HepG2 (cell line): ENCODE data around the gene TMEM14A. TPM values are rescaled to one million over a fixed set of nuclear protein-coding genes. Genes with fewer than 3 reads are reported as not detected.

Experiments used
- ASH2L ChIP-seq: fragments of 300-600, 200-600 bp; sonication (generic); IDR thresholded peaks from 2 replicates; pipeline ENCODE4 v1.7.0; 2017; ENCODE audit warnings: low read depth, mild to moderate bottlenecking, moderate library complexity, mixed read lengths, low read length; ENCODE audit not compliant: insufficient read length
- ATF5 ChIP-seq: sonication (generic); formaldehyde crosslinking; IDR thresholded peaks from 2 replicates; pipeline ENCODE4 v1.4.0; 2020; ENCODE audit warnings: mild to moderate bottlenecking, low read depth, missing genetic modification reagents
- CHD2 ChIP-seq: IDR thresholded peaks from 2 replicates; pipeline ENCODE4 v1.6.1; 2011; ENCODE audit warnings: low read depth, low read length, improper control_type of control experiment
- IRF9 ChIP-seq: sonication (generic); formaldehyde crosslinking; IDR thresholded peaks from 2 replicates; pipeline ENCODE4 v1.8.0; 2022; ENCODE audit warnings: missing genetic modification reagents, mild to moderate bottlenecking, borderline replicate concordance
- KDM1A ChIP-seq: IDR thresholded peaks from 2 replicates; pipeline ENCODE4 v1.6.1; 2016; ENCODE audit warnings: missing compliant biosample characterization
- KDM4B ChIP-seq: sonication (generic); formaldehyde crosslinking; IDR thresholded peaks from 2 replicates; pipeline ENCODE4 v1.4.0; 2020; ENCODE audit warnings: missing genetic modification reagents
- KLF16 ChIP-seq, 2 experiments: sonication (generic) in 1 of 2; formaldehyde crosslinking in 1 of 2; IDR thresholded peaks; 2 replicates each; pipeline versions ENCODE4 v1.6.1 to v1.8.0; 2016 to 2023; ENCODE audit warnings: missing genetic modification reagents in 2 of 2, missing compliant biosample characterization in 1 of 2
- MTA3 ChIP-seq: sonication (generic); formaldehyde crosslinking; IDR thresholded peaks from 2 replicates; pipeline ENCODE4 v1.4.0; 2020; ENCODE audit warnings: missing genetic modification reagents
- MXD3 ChIP-seq: IDR thresholded peaks from 2 replicates; pipeline ENCODE4 v1.6.1; 2016; ENCODE audit warnings: mild to moderate bottlenecking, missing biosample characterization, missing genetic modification reagents
- NFE2 ChIP-seq: sonication (generic); formaldehyde crosslinking; IDR thresholded peaks from 2 replicates; pipeline ENCODE4 v1.4.0; 2020; ENCODE audit warnings: missing genetic modification reagents
- POLR2AphosphoS2 ChIP-seq: IDR thresholded peaks from 2 replicates; pipeline ENCODE4 v1.6.1; 2011; ENCODE audit warnings: low read depth, low read length, improper control_type of control experiment
- SKIL ChIP-seq: sonication (generic); formaldehyde crosslinking; IDR thresholded peaks from 2 replicates; pipeline ENCODE4 v1.8.0; 2022; ENCODE audit warnings: missing genetic modification reagents, mild to moderate bottlenecking, moderate library complexity, borderline replicate concordance
- SRF ChIP-seq: IDR thresholded peaks from 2 replicates; pipeline ENCODE4 v1.6.1; 2011; ENCODE audit warnings: mild to moderate bottlenecking, low read depth, low read length, moderate library complexity
- TIGD3 ChIP-seq: sonication (generic); formaldehyde crosslinking; IDR thresholded peaks from 2 replicates; pipeline ENCODE4 v1.5.1; 2020; ENCODE audit warnings: mild to moderate bottlenecking, missing genetic modification reagents, borderline replicate concordance
- TOE1 ChIP-seq: sonication (generic); formaldehyde crosslinking; IDR thresholded peaks from 2 replicates; pipeline ENCODE4 v1.4.0; 2020; ENCODE audit warnings: mild to moderate bottlenecking, missing genetic modification reagents
- U2AF1 ChIP-seq: fragments of 200-400 bp; formaldehyde crosslinking; optimal IDR thresholded peaks from 2 replicates; pipeline ENCODE3; 2017; ENCODE audit warnings: mild to moderate bottlenecking, low read depth, low read length
- XRCC5 ChIP-seq: fragments of 200-400 bp; formaldehyde crosslinking; optimal IDR thresholded peaks from 2 replicates; pipeline ENCODE3; 2017; ENCODE audit warnings: mild to moderate bottlenecking, low read length
- ZMYM4 ChIP-seq: sonication (generic); formaldehyde crosslinking; IDR thresholded peaks from 2 replicates; pipeline ENCODE4 v1.8.1; 2023; ENCODE audit warnings: mild to moderate bottlenecking, missing genetic modification reagents
- ZNF264 ChIP-seq: sonication (generic); formaldehyde crosslinking; IDR thresholded peaks from 2 replicates; pipeline ENCODE4 v1.4.0; 2020; ENCODE audit warnings: missing genetic modification reagents
- ZNF33A ChIP-seq: sonication (generic); formaldehyde crosslinking; IDR thresholded peaks from 2 replicates; pipeline ENCODE4 v1.5.1; 2020; ENCODE audit warnings: missing genetic modification reagents, mild to moderate bottlenecking, moderate library complexity, borderline replicate concordance
- ZNF652 ChIP-seq: IDR thresholded peaks from 2 replicates; pipeline ENCODE4 v1.6.1; 2016; ENCODE audit warnings: low read depth, borderline replicate concordance
- ZNF782 ChIP-seq: sonication (generic); formaldehyde crosslinking; IDR thresholded peaks from 2 replicates; pipeline ENCODE4 v1.4.0; 2020; ENCODE audit warnings: missing genetic modification reagents, mild to moderate bottlenecking, borderline replicate concordance
- polyA plus RNA-seq, 8 experiments: library from polyadenylated mRNA; depleted of rRNA in 3 of 8; stranded (reverse) in 7 of 8; unstranded in 1 of 8; fragments of >200 nt; fragmentation: Illumina TruSeq in 4 of 8; extraction: Trizol in 4 of 8; gene quantifications; 2 replicates each; pipeline versions ENCODE4 v1.2.1 to v1.2.3, GENCODE V29; 2011 to 2016; ENCODE audit warnings: low read depth in 4 of 8, missing spikeins in 1 of 8, mixed read lengths in 1 of 8; ENCODE audit not compliant: insufficient read depth in 1 of 8
- total RNA-seq, 5 experiments: library from RNA; depleted of rRNA; stranded (reverse); fragments of >200 nt; fragmentation: Illumina TruSeq; extraction: Trizol; gene quantifications; 2 replicates each; pipeline ENCODE4 v1.2.3, GENCODE V29; 2016; ENCODE audit warnings: low read depth in 1 of 5

The TMEM14A gene
- total and polyA plus RNA-seq, 2 of the 13 experiments (the other 11 are each of a cell fraction or from before 2014, with no cell fraction given), result 24.6 to 73.7 TPM

- no peak for TF ChIP-seq TIGD3 (CRISPR knock-in tag)
- 0 out of 2 replicates have a peak, but pooled peaks have one; percentile 42 for TF ChIP-seq TOE1 (CRISPR knock-in tag)
- TF ChIP-seq SRF, result no peak
- peak; percentile 45; the same call in 1 of the 2 replicates for TF ChIP-seq CHD2
- peak; percentile 69 for TF ChIP-seq IRF9 (CRISPR knock-in tag)
- peak in 1 of 2 experiments; percentile 91; a peak in 2 of 4 replicates for TF ChIP-seq KLF16 (CRISPR knock-in tag; IDR thresholded peaks at IDR 0.05)
- TF ChIP-seq ATF5 (CRISPR knock-in tag), result no peak
- peak; percentile 79 for TF ChIP-seq ASH2L
- no peak for TF ChIP-seq POLR2AphosphoS2
- TF ChIP-seq MTA3 (CRISPR knock-in tag), result 0 out of 2 replicates have a peak, but pooled peaks have one; percentile 40
- TF ChIP-seq KDM4B (CRISPR knock-in tag), result peak; percentile 73; the same call in 1 of the 2 replicates
- no peak for TF ChIP-seq NFE2 (CRISPR knock-in tag)
- peak; percentile 96 for TF ChIP-seq ZMYM4
- peak; percentile 86 for TF ChIP-seq MXD3 (CRISPR knock-in tag)
- TF ChIP-seq U2AF1, result no peak
- peak; percentile 80; the same call in 1 of the 2 replicates for TF ChIP-seq ZNF782 (CRISPR knock-in tag)
- peak; percentile 67 for TF ChIP-seq XRCC5
- TF ChIP-seq SKIL, result peak; percentile 80
- TF ChIP-seq ZNF264, result peak; percentile 92; the same call in 1 of the 2 replicates
- TF ChIP-seq ZNF33A (CRISPR knock-in tag), result no peak
- peak; percentile 15; the same call in 1 of the 2 replicates for TF ChIP-seq KDM1A (CRISPR knock-in tag)
- TF ChIP-seq ZNF652, result no peak
Observed at GRCh38 chr6:52670502-52671409, at the start of gene TMEM14A (continued).
